Heart right ventricle (tissue), 16 donors: ENCODE results near the gene MACROD2. TPM values are rescaled to one million over a fixed set of nuclear protein-coding genes. Genes with fewer than 3 reads are reported as not detected.

Source experiments
- ATAC-seq, 8 donors: fragments of 200-7000 bp; cut with Tn5 transposase; one replicate each; pipeline ENCODE4 v1.9.1; 2020; ENCODE audit warnings: mild to moderate bottlenecking in 8 of 8, moderate library complexity in 8 of 8, moderate number of reproducible peaks in 1 of 8
- DNase-seq, 2 donors: peaks; one replicate each; pipeline ENCODE4 v3.0.0-alpha.2; 2020
- H3K27ac ChIP-seq, 10 donors: fragments of 200-600 bp; sonication (generic) in 2 of 10; one replicate each; pipeline versions ENCODE4 v1.5.0 to v1.8.0; 2020 to 2022; ENCODE audit warnings: mild to moderate bottlenecking in 3 of 10
- H3K27me3 ChIP-seq, 7 donors: fragments of 200-600 bp; one replicate each; pipeline ENCODE4 v1.8.0; 2021 to 2022; ENCODE audit warnings: mild to moderate bottlenecking in 2 of 7
- H3K36me3 ChIP-seq, 9 donors: fragments of 200-600 bp; sonication (generic) in 1 of 9; one replicate each; pipeline versions ENCODE4 v1.5.0 to v1.8.0; 2020 to 2022; ENCODE audit warnings: mild to moderate bottlenecking in 2 of 9
- H3K4me1 ChIP-seq, 9 donors: fragments of 200-600 bp; sonication (generic) in 1 of 9; one replicate each; pipeline versions ENCODE4 v1.5.0 to v1.8.0; 2020 to 2022; ENCODE audit warnings: mild to moderate bottlenecking in 4 of 9
- H3K4me3 ChIP-seq, 10 donors: fragments of 200-600 bp; sonication (generic) in 2 of 10; one replicate each; pipeline versions ENCODE4 v1.5.0 to v1.8.0; 2020 to 2022; ENCODE audit warnings: mild to moderate bottlenecking in 7 of 10, moderate library complexity in 2 of 10
- H3K9me3 ChIP-seq, 11 donors: fragments of 200-600 bp in 10 of 11; sonication (generic) in 2 of 11; one replicate each; pipeline versions ENCODE4 v1.5.0 to v1.8.0; 2013 to 2022; ENCODE audit warnings: mild to moderate bottlenecking in 2 of 11, control low read depth in 1 of 11, moderate library complexity in 1 of 11
- CTCF ChIP-seq, 9 donors: fragments of 200-600 bp; sonication (generic) in 2 of 9; IDR thresholded peaks; one replicate each; pipeline versions ENCODE4 v1.5.0 to v1.8.0; 2021 to 2022; ENCODE audit warnings: antibody characterized with exemption in 9 of 9, mild to moderate bottlenecking in 5 of 9, moderate library complexity in 1 of 9
- WGBS, 2 donors: extraction: QIAGEN DNeasy Blood & Tissue Kit; methylation state at CpG; one replicate each; pipeline ENCODE4 v1.1.7; 2013; ENCODE audit warnings: inconsistent platforms in 1 of 2; 5-methylcytosine and 5-hydroxymethylcytosine counted together
- intact Hi-C, 10 donors: fragments of 100-400 bp; cut with DNase I; formaldehyde crosslinking; loops; one replicate each; pipeline versions ENCODE4 v1.11.1 to v1.14.2; 2022
- polyA plus RNA-seq, 2 donors: library from polyadenylated mRNA; stranded (reverse); fragments of 200-250 nt; gene quantifications; one replicate each; pipeline ENCODE4 v1.2.3, GENCODE V29; 2013
- total RNA-seq, 10 donors: library from RNA; stranded (reverse); fragmentation: NEBNext Ultra II Directional in 3 of 10; extraction: Animal tissue kit (Norgen Biotek cat#: 25700) in 3 of 10; gene quantifications; one replicate each; pipeline versions ENCODE4 v1.2.1 to v1.2.4, GENCODE V29; 2021 to 2023
- donor health status: Arrhythmogenic right ventricular cardiomyopathy.
- donor health status: ischemic (EF 13 %, LVEDD 7.1; RV severe dilation, severe dysfunction).
- donor health status: healthy with polysubstance abuse.
- donor health status: DM: no; HTN: yes; CAD: no.
- donor health status: DM: no; HTN: no; CAD: no.
- donor health status: ischemic (EF 25% LVEDD 6.9; RV normal size, moderate dysfunction).
- donor health status: ischemic (EF 25% LVEDD 5.7; RV mildly dilated, moderate dysfunction).
- donor health status: healthy.
- donor health status: DM: yes; HTN: yes; CAD: no.
- donor health status: Ischemic cardiomyopathy.
- donor health status: ischemic (EF 35%, LVEDD 5.7; RV mildly dilated, moderate dysfunction).
- donor health status: nonischemic (EF 11% LVEDD 7.7; RV severe dilation, severe dysfunction).
- donor health status: DM: yes; HTN: yes; CAD: no.
- donor health status: PGD.
- donor health status: ischemic (EF 29% LVEDD 5.4; RV normal size, mild dysfunction).
- donor health status: nonischemic (EF 23%, LVEDD 6.1; RV moderate dilation, normal function).

MACROD2 gene
- total and polyA plus RNA-seq, 12 donors, result 0.28 to 6.4 (median 4.1) TPM

- H3K27me3 ChIP-seq, result no peaks in the 10 kb centered on the region
- DNase-seq, result no peak
- intact Hi-C loops, result no loop called here
- TF ChIP-seq CTCF (IDR thresholded peaks at IDR 0.05), result no peak
- H3K36me3 ChIP-seq, result no peaks in the 10 kb centered on the region
- peaks cover 0 to 3% (median 0%) of the 10 kb centered on the region in 11 donors for H3K9me3 ChIP-seq
- no peak for ATAC-seq
- no peaks in the 10 kb centered on the region for H3K4me1 ChIP-seq
- WGBS, 2 donors, result 79 to 90% methylated on average over 2 of the region's 2 CpGs
- H3K27ac ChIP-seq, result no peak overlapping the region
- no peak overlapping the region for H3K4me3 ChIP-seq
These were observed 1228.9 kb downstream of the MACROD2 start for GRCh38 chr20:15224199-15224598.

GRCh38 chr20:15227102-15227501 lies 1231.8 kb downstream of the MACROD2 start:
- Histone ChIP-seq H3K36me3 (no peaks in the 10 kb centered on the region), H3K27ac (no peak overlapping the region), H3K27me3 (no peaks in the 10 kb centered on the region), H3K4me1 (no peaks in the 10 kb centered on the region), H3K4me3 (no peak overlapping the region), H3K9me3 (peaks cover 0 to 7% (median 0%) of the 10 kb centered on the region in 11 donors)
- no peak for ATAC-seq
- no peak for TF ChIP-seq CTCF (IDR thresholded peaks at IDR 0.05)
- intact Hi-C loops, result no loop called here
- 83 to 89% methylated on average over 3 of the region's 3 CpGs for WGBS, 2 donors
- no peak for DNase-seq

GRCh38 chr20:15232243-15232642 lies 1236.9 kb downstream of the MACROD2 start:
- no peaks in the 10 kb centered on the region for H3K4me1 ChIP-seq
- intact Hi-C loops, result no loop called here
- no peaks in the 10 kb centered on the region for H3K36me3 ChIP-seq
- ATAC-seq, result no peak
- TF ChIP-seq CTCF (IDR thresholded peaks at IDR 0.05), result no peak
- 78 to 90% methylated on average over 1 of the region's 1 CpG for WGBS, 2 donors
- DNase-seq, result no peak
- no peak overlapping the region for H3K4me3 ChIP-seq
- H3K9me3 ChIP-seq, result peaks cover 0 to 7% (median 0%) of the 10 kb centered on the region in 11 donors
- H3K27me3 ChIP-seq, result no peaks in the 10 kb centered on the region
- H3K27ac ChIP-seq, result no peak overlapping the region

- no peak overlapping the region for H3K4me3 ChIP-seq
- no peak overlapping the region for H3K27ac ChIP-seq
- no peaks in the 10 kb centered on the region for H3K9me3 ChIP-seq
- 81 to 82% methylated on average over 2 of the region's 2 CpGs for WGBS, 2 donors
- no peaks in the 10 kb centered on the region for H3K36me3 ChIP-seq
- intact Hi-C loops, result no loop called here
- H3K27me3 ChIP-seq, result no peaks in the 10 kb centered on the region
- H3K4me1 ChIP-seq, result no peaks in the 10 kb centered on the region
- DNase-seq (no peak), ATAC-seq (no peak)
- TF ChIP-seq CTCF (IDR thresholded peaks at IDR 0.05), result no peak
These were observed 1240.3 kb downstream of the MACROD2 start for GRCh38 chr20:15235471-15236198.
